BLaER1 treated with 17β-estradiol and CSF1 and Interleukin-3, amounts not matched to agents 10 nM and 100 nM (cell line): ENCODE results near the gene KIF16B.

ENCODE experiments used
- H3K27ac ChIP-seq, 11 experiments: shearing (Covaris generic); formaldehyde crosslinking; 2 replicates each; pipeline ENCODE4 v1.8.1; 2022
- H3K27me3 ChIP-seq, 11 experiments: shearing (Covaris generic); formaldehyde crosslinking; 2 replicates each; pipeline ENCODE4 v1.8.1; 2022
- H3K36me3 ChIP-seq, 11 experiments: shearing (Covaris generic); formaldehyde crosslinking; 2 replicates each; pipeline ENCODE4 v1.8.1; 2022
- H3K4me1 ChIP-seq, 10 experiments: shearing (Covaris generic); formaldehyde crosslinking; 2 replicates each; pipeline ENCODE4 v1.8.1; 2022
- H3K4me2 ChIP-seq, 11 experiments: shearing (Covaris generic); formaldehyde crosslinking; 2 replicates each; pipeline ENCODE4 v1.8.1; 2022
- H3K4me3 ChIP-seq, 10 experiments: shearing (Covaris generic); formaldehyde crosslinking; 2 replicates each; pipeline ENCODE4 v1.8.1; 2022
- H3K9ac ChIP-seq, 11 experiments: shearing (Covaris generic); formaldehyde crosslinking; 2 replicates each; pipeline ENCODE4 v1.8.1; 2022
- H3K9me3 ChIP-seq, 11 experiments: shearing (Covaris generic); formaldehyde crosslinking; replicated peaks in 1 of 11; 2 replicates each; pipeline ENCODE4 v1.8.1; 2022
- H4K20me1 ChIP-seq, 11 experiments: shearing (Covaris generic); formaldehyde crosslinking; 2 replicates each; pipeline ENCODE4 v1.8.1; 2022
- Cebpa-rat ChIP-seq, 11 experiments: shearing (Covaris generic); IDR thresholded peaks; 2 replicates each; pipeline ENCODE4 v1.8.1; 2022

KIF16B gene

DNA sequence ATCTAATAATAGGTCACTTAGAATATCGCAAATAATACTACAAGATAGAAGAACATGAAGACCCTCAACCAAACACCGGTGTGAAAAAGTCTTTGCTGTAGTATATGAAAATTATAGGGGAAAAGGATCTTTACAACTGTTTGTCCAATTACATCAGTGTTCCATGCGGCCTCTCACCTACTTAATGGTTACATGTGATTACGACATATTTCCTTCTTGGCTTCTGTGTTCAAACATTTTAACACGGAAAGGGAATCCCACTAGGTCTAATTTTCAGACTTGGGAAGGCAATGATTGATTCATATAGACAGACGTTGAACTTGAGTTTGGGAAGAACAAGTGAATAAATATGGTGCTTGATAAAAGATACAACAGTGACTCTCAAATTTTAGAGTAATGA, 273.4 kb downstream of the KIF16B start:
- Histone ChIP-seq H3K9me3 (peaks cover 33 to 58% (median 43%) of the 10 kb centered on the region in 11 experiments), H3K4me1 (peaks cover 0 to 8% (median 0%) of the 10 kb centered on the region in 10 experiments; a peak in 2 of 20 replicates), H3K27ac (no peak overlapping the region), H3K9ac (no peak overlapping the region), H3K27me3 (no peaks in the 10 kb centered on the region), H4K20me1 (no peaks in the 10 kb centered on the region), H3K4me2 (no peak overlapping the region), H3K4me3 (no peak overlapping the region), H3K36me3 (peaks cover 31 to 84% (median 54%) of the 10 kb centered on the region in 11 experiments; a peak in 21 of 22 replicates)
- peak in 1 of 11 experiments; percentile 22; a peak in 2 of 22 replicates for TF ChIP-seq Cebpa-rat (IDR thresholded peaks at IDR 0.05)

GRCh38 chr20:16296931-16297330, 276.3 kb downstream of the KIF16B start:
- peaks cover 0 to 8% (median 0%) of the 10 kb centered on the region in 10 experiments; a peak in 2 of 20 replicates for H3K4me1 ChIP-seq
- 0 out of 22 replicates have a peak overlapping the region, but pooled peaks of 1 of the 11 experiments have one; percentile 25 for H3K4me2 ChIP-seq
- no peak overlapping the region for H3K4me3 ChIP-seq
- H3K27ac ChIP-seq = no peak overlapping the region
- no peak overlapping the region for H3K9ac ChIP-seq
- H3K27me3 ChIP-seq = no peaks in the 10 kb centered on the region
- peaks cover 14 to 75% (median 34%) of the 10 kb centered on the region in 11 experiments; a peak in 20 of 22 replicates for H3K36me3 ChIP-seq
- peaks cover 8 to 31% (median 15%) of the 10 kb centered on the region in 11 experiments for H3K9me3 ChIP-seq
- no peak for TF ChIP-seq Cebpa-rat (IDR thresholded peaks at IDR 0.05)
- no peaks in the 10 kb centered on the region for H4K20me1 ChIP-seq

DNA sequence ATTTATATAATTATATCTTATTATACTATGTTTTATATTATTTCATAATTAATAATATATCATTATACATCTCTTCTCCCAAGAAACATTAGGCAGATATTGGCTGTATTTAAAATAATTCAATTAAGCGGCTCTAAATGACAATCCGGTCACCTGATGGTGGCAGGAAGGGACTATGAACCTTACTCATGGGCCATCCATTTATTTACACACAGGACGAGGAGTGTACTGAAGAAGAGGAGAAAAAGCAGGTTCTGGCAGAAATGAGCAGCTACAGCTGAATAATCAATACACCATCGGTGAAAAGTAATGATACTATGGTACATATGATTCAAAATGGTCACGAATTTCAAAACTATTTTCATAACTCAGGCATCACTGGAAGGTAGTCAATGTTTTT, 277.7 kb downstream of the KIF16B start:
- H3K27ac ChIP-seq = no peak overlapping the region
- no peak overlapping the region for H3K4me2 ChIP-seq
- peaks cover 0 to 8% (median 0%) of the 10 kb centered on the region in 10 experiments; a peak in 2 of 20 replicates for H3K4me1 ChIP-seq
- no peak for TF ChIP-seq Cebpa-rat (IDR thresholded peaks at IDR 0.05)
- no peaks in the 10 kb centered on the region for H4K20me1 ChIP-seq
- no peak overlapping the region for H3K4me3 ChIP-seq
- no peak overlapping the region for H3K9ac ChIP-seq
- H3K36me3 ChIP-seq = peaks cover 14 to 63% (median 36%) of the 10 kb centered on the region in 11 experiments; a peak in 19 of 22 replicates
- peaks cover under 1 to 19% (median 3%) of the 10 kb centered on the region in 11 experiments; a peak in 16 of 22 replicates for H3K9me3 ChIP-seq
- H3K27me3 ChIP-seq = no peaks in the 10 kb centered on the region

DNA sequence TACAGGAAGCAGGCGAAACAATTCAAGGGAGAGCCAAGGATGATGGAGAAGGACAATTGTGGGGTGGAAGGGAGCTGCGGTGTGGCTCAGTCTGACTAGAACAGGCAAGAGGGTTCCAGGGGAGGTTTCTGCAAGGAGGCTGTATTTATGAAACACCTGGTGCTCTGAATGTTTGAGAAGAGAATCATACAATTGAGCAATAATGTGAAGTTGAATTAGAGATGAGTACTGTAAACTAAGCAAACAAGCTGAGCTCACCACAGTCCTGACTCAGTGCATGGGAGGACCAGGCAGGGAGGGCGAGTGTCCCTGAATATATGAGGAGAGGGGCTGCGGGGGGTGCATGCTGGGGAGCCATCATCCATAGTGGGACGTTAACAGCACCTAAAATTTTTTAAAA, 279.7 kb downstream of the KIF16B start:
- Histone ChIP-seq H3K4me2 (no peak overlapping the region), H3K4me1 (peaks cover 0 to 8% (median 0%) of the 10 kb centered on the region in 10 experiments; a peak in 2 of 20 replicates), H3K9ac (no peak overlapping the region), H3K27ac (no peak overlapping the region), H3K36me3 (peaks cover 14 to 68% (median 46%) of the 10 kb centered on the region in 11 experiments; a peak in 20 of 22 replicates), H4K20me1 (no peaks in the 10 kb centered on the region), H3K27me3 (no peaks in the 10 kb centered on the region), H3K9me3 (peaks cover 6 to 34% (median 19%) of the 10 kb centered on the region in 11 experiments; a peak in 18 of 22 replicates), H3K4me3 (no peak overlapping the region)
- TF ChIP-seq Cebpa-rat (IDR thresholded peaks at IDR 0.05) = no peak

GRCh38 chr20:16292226-16292880, 280.9 kb downstream of the KIF16B start:
- no peak overlapping the region for H3K27ac ChIP-seq
- peaks cover 0 to 6% (median 0%) of the 10 kb centered on the region in 10 experiments; a peak in 2 of 20 replicates for H3K4me1 ChIP-seq
- H3K27me3 ChIP-seq = no peaks in the 10 kb centered on the region
- TF ChIP-seq Cebpa-rat (IDR thresholded peaks at IDR 0.05) = no peak
- H3K4me3 ChIP-seq = no peak overlapping the region
- peaks cover 2 to 62% (median 34%) of the 10 kb centered on the region in 11 experiments; a peak in 17 of 22 replicates for H3K36me3 ChIP-seq
- peaks cover 6 to 27% (median 18%) of the 10 kb centered on the region in 11 experiments; a peak in 18 of 22 replicates for H3K9me3 ChIP-seq
- H3K4me2 ChIP-seq = no peak overlapping the region
- no peak overlapping the region for H3K9ac ChIP-seq
- H4K20me1 ChIP-seq = no peaks in the 10 kb centered on the region

DNA sequence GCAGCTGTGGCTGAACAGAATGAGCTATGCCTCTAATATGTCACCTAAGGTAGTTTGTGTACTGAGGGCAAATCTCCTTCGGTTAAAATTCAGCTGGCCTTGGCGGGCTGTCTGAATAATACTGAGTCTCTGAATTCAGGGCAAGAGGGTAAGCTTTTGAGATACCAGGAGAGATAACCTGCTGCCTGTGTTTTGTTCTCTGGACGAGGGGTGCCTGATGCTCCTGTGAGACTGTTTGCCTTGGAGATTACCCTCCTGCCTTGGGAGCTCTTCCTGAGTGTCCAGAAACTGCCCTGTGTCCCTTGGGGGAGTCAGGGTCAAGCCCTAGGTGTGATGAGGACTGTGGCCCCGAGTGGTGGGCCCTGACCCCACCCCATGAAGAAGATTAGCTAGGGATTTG, 282.9 kb downstream of the KIF16B start:
- no peaks in the 10 kb centered on the region for H4K20me1 ChIP-seq
- peaks cover 3 to 58% (median 33%) of the 10 kb centered on the region in 11 experiments; a peak in 19 of 22 replicates for H3K36me3 ChIP-seq
- no peak overlapping the region for H3K4me2 ChIP-seq
- H3K27me3 ChIP-seq = no peaks in the 10 kb centered on the region
- peaks cover 6 to 25% (median 22%) of the 10 kb centered on the region in 11 experiments; a peak in 18 of 22 replicates for H3K9me3 ChIP-seq
- no peaks in the 10 kb centered on the region for H3K4me1 ChIP-seq
- TF ChIP-seq Cebpa-rat (IDR thresholded peaks at IDR 0.05) = no peak
- no peak overlapping the region for H3K9ac ChIP-seq
- H3K27ac ChIP-seq = no peak overlapping the region
- H3K4me3 ChIP-seq = no peak overlapping the region

- H3K4me3 ChIP-seq = no peak overlapping the region
- H3K4me2 ChIP-seq = no peak overlapping the region
- H3K27ac ChIP-seq = no peak overlapping the region
- H4K20me1 ChIP-seq = no peaks in the 10 kb centered on the region
- TF ChIP-seq Cebpa-rat (IDR thresholded peaks at IDR 0.05) = no peak
- H3K9ac ChIP-seq = no peak overlapping the region
- H3K36me3 ChIP-seq = peaks cover 18 to 75% (median 48%) of the 10 kb centered on the region in 11 experiments
- H3K27me3 ChIP-seq = no peaks in the 10 kb centered on the region
- no peaks in the 10 kb centered on the region for H3K4me1 ChIP-seq
- peaks cover 20 to 50% (median 44%) of the 10 kb centered on the region in 11 experiments for H3K9me3 ChIP-seq
Observed at GRCh38 chr20:16287776-16288175, 285.5 kb downstream of the KIF16B start.

DNA sequence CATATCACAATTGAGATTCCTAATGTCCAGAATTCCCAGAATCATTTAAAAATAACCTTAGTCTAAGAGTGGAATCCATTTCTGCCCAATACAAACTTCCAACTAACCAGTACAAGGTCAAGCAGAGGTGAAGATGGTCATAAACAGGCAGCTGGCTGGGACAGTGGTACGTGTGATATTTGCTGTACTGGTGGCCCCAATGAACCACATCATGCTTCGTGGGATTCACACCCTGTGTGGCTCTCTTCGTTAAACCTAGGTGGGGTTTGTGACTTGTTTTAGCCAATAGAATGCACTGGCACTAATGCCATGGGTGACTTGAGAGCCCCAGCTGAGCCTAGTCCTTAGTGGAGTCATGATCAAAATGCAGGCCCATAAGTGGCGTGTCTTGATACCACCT, 286.6 kb downstream of the KIF16B start:
- no peak overlapping the region for H3K27ac ChIP-seq
- H3K9me3 ChIP-seq = peaks cover 30 to 62% (median 56%) of the 10 kb centered on the region in 11 experiments
- no peak overlapping the region for H3K9ac ChIP-seq
- H3K36me3 ChIP-seq = peaks cover 23 to 86% (median 57%) of the 10 kb centered on the region in 11 experiments
- no peak for TF ChIP-seq Cebpa-rat (IDR thresholded peaks at IDR 0.05)
- no peak overlapping the region for H3K4me3 ChIP-seq
- no peak overlapping the region for H3K4me2 ChIP-seq
- H3K27me3 ChIP-seq = no peaks in the 10 kb centered on the region
- H3K4me1 ChIP-seq = no peaks in the 10 kb centered on the region
- no peaks in the 10 kb centered on the region for H4K20me1 ChIP-seq

GRCh38 chr20:16284385-16285100, 288.7 kb downstream of the KIF16B start:
- H3K9ac ChIP-seq = no peak overlapping the region
- peaks cover 23 to 61% (median 50%) of the 10 kb centered on the region in 11 experiments for H3K9me3 ChIP-seq
- H3K4me1 ChIP-seq = no peaks in the 10 kb centered on the region
- no peaks in the 10 kb centered on the region for H4K20me1 ChIP-seq
- H3K4me3 ChIP-seq = no peak overlapping the region
- TF ChIP-seq Cebpa-rat (IDR thresholded peaks at IDR 0.05) = no peak
- peaks cover 26 to 84% (median 57%) of the 10 kb centered on the region in 11 experiments for H3K36me3 ChIP-seq
- H3K27ac ChIP-seq = no peak overlapping the region
- no peak overlapping the region for H3K4me2 ChIP-seq
- H3K27me3 ChIP-seq = no peaks in the 10 kb centered on the region
